Kidney tubule cell (primary cell): Measurements from ENCODE around the gene CAMK2B.

Experiments used
- DNase-seq: peaks from one replicate; pipeline ENCODE4 v3.0.0-alpha.2; 2018; ENCODE audit warnings: low spot score

Gene CAMK2B

DNA sequence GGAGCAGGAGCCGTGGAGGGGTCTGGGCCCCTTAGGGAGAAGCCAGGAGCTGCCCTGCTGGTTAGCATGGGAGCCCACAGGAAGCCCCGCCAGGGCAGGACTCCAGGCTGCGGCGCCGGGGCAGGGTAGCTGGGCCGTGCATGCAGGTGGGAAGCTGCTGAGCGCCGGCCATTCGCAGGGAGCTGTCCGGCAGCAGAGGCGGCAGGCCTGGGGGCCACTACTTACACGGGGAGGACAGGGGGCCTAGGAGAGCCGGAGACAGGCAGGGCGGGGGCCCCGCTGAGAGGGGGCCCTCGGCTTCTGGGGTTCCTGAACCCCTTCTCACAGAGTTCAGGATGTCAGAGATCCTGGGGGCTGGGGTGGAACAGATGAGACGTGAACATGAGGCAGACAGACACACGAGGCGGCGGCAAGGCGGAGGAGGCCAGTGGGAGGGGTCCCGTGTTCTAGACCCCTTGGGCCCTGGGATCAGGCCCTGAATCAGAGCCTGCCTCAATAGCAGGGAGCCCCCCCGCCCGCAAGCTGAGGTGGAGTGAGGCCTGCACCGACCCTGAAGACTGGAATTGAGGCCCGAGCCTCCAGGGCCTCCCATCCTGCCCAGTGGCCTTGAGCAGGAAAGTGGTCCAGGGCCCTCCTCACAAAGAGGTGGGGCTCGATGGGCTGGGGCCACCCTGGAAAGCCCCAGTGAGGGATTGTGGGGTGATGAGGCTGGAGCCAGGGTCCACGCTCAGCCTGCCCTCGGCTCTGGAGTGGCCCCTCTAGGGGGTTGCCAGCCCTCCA, 96.6 kb downstream of the CAMK2B start:
- DNase-seq = no peak

DNA sequence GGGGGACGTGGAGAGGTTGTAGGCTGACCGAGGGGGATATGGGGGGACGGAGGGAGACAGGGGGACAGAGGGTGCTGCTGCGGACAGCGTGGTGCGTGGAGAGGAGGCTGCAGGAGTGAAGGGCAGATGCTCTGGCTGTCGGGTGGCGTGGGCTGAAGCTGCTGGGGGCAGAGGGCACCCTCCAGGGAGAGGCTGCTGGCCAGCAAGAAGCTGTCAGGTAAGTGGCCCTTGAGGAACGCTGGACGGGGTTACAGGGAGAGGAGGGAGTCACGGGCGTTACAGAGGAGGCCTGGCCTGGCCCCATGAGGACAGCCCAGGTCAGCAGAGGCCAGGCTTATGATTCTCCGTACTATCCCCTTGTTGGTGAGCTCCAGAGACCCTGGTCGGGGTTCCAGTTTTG, 97.5 kb downstream of the CAMK2B start:
- DNase-seq = no peak

DNA sequence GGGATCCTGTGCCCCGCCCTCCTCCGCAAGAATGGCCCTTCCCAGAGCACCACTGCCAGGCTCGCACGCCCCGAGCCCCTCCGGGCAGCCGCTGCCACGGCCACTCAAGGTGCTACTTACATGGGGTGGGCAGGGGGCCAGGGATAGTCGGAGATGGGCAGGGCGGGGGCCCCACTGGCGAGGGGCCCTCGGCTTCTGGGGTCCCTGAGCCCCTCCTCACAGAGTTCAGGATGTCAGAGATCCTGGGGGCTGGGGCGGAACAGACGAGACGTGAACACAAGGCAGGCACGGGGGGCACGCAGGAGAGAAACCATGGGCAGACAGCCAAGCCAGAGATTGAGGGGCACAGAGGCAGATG, 99.0 kb downstream of the CAMK2B start:
- no peak for DNase-seq

DNA sequence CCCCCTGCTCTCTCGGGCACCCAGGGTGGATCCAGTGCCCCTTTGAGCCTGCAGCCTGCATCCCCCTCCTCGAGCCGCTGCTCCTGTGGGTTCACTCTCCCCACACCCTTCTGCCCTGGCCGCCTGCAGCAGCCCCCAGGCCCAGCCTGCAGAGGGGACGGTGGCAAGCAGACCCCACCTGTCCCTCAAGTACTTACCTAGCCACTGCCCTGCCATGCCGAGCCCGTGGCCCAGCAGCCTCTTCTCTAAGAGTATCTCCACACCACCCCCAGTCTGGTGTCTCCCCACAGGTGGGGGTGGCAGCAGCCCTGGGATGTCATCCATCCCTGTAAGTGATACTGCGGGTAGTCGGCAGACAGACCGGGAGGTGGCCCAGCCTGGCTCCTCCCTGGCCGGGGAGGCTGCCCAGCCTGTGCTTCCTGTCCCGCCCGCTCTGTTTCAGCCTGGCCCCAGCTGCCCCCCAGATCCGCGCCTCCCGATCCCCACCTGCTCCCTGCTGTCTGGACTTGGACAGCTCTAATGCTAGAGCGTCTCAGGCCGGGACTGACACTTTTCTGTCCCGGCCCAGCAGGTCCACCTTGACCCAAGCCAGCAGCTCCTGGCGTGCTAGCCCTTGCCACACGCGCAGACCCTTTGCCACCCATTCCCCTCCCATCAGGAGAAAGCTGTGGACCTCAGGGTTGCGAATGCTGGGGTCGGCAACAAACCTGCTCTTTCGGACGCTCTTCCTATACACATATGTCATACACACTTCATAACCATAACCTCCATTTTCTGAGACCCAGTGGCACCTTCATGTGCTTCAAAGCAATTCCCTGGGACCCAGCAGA, 99.6 kb downstream of the CAMK2B start:
- no peak for DNase-seq

DNA sequence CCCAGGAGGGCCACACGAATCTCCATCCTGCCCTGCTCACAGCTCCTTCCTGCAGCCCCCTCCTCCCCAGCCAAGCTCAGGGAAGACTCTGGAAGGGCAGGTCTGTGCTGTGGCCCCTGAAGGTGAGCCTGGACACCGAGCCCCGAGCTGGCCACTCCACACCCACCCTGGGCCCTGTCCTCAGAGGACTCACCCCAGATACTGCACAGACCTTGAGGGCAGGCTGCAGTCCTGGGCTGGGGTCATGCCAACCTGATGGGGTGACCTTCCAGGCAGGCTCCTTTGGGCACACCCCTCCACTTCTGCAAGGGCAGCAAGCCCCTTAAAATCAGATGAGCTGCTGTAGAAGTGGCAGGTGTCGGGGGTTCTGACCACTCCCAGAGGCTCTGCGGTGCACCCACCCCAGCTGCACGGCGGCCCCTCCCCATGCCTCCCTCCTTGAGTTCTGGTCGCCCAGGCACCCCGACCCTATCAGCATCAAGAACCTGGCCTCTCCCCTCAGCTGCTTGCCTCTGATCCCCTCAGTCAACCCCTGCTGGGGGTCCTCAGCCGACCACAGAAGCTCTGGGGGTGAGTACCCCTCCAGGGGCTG, 100.3 kb downstream of the CAMK2B start:
- no peak for DNase-seq

DNA sequence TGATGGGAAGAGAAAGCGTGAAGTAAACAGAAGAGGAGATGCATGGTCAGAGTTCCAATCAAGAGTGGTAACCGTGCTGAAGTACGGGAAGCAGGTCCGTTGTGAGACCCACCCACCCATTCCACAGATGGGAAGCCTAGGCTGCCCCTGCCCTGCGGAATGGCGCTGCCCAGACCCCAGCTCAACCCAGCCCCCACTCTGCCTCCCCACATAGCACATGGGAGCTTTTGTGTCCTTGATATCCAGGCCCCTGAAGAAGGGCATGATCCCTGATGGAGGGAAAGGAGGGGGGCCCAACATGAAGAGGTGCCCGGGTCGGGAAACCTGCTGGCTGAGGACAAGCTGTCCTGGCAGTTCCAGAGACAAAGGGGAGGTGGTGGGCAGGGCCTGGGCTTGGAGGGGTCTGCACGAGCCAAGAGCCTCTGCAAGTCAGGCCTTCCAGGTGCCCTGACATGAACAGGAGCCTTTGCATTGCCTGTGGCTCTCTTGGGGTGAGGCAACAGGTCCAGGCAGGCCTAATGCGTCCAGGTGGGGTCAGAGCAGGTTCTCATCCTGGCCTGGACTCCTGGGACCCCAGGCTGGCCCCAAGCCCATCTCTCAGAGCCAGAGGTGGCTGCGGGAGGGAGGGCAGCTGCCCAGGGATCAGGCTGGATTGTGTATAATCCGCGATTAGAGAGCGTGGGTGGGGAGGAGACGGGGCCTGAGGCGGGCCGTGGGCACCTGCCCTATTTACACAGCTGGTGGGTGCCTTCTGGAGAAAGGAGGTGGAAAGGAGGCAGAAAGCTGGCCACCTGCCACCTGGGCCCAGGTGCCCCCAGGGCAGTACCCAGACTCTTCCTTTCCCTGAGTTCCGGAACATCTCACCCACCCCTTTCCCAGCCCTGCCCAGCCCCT, 101.1 kb downstream of the CAMK2B start:
- no peak for DNase-seq

DNA sequence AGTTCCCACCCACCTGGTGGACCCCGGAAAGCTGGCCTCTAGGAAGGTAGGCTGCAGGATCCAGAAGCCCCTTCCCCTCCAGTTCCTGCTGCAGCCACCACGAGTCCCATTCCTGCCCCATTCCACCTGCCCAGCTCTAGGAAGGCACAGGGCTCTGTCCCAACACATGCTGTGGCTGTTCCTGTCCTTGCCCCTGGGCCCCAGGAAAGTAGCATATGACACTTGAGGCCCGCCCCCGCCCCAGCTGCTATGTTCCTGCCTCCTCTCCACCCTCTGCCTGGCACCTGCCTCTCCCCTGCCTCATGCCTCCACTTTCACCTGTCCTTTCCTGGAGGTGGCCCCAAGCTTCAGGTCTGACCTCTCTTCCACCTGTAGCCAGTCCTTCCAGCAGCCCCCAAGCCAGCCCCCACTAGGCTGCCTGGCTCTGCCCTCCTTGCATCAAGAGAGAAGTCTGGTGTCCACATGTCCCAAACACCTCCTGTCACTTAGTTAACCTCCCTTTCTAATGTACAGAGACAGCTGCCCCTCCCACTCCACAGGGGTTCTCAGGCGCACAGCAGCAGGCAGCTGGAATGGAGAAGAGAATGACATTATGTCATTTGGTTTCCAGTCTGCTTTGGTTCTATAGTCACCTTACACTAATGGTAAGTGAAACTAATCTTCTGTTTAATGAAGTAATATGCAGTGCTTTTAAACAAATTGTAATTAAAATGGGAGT, 101.9 kb downstream of the CAMK2B start:
- no peak for DNase-seq

DNA sequence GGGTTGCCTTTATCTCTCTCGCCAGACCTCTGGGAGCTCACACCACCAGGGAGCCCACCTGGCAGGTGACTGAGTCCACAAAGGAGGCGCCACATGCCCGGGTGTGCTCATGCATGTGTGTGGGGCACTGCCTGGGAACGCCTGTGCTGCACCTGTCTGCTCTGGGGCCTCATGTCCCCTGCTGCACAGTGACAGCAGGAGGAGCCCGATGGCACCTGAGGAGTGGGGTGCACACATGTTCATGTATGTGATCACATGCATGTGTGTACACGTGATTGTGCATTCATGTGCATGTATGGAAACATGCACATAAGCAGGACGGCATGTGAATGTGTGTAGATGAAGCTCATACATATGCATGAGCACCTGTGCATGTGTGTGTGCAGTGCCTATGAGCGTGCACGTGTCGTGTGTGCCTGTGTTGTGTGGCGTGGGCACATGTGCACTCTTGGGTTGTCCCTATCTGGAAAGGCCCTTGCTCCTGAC, 102.6 kb downstream of the CAMK2B start:
- no peak for DNase-seq

DNA sequence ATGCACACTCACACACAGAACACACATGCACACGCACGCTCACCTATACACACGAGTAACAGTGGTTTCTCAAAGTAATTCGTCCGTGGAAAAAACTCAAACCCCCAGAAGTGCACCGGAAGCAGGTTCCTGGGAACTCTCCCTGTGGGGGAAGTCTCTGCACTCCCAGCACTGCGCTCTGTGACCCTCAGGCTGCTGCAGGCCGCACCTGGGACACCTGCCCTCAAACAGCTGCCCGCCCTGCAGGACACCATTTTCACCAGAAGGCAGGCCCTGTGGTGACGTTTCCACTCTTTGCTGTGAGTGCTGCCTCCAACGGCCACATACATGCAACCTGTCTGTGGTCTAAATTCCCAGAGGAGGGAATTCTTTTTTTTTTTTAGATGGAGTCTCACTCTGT, 103.3 kb downstream of the CAMK2B start:
- DNase-seq = no peak

DNA sequence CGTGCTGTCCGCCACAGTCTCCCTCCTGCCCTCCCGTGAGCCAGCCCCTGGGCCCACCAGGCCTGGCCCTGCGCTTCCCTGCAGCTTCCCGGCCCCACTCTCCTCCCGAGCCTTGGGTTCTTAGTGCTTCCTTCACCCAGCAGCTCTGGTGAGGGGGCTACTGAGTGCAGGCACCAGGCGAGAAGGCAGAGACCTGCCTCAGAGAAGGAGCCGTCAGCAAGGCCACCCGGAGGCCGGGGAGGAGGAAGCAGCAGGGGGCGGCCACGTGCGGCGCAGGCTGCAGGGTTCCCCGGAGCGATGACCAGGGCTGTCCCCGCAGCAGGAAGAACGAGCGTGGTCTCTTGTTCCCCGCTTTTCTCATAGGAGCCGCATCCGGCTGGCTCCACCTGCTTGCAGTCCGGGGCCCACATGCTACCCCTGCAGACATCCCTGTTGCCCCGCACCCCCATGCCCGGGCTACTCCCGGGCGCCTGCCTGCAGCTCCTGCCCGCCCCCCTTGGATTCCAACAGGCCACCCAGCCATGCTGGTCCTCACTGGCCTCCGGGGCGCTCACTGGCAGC, 104.1 kb downstream of the CAMK2B start:
- peak; percentile 26 for DNase-seq

DNA sequence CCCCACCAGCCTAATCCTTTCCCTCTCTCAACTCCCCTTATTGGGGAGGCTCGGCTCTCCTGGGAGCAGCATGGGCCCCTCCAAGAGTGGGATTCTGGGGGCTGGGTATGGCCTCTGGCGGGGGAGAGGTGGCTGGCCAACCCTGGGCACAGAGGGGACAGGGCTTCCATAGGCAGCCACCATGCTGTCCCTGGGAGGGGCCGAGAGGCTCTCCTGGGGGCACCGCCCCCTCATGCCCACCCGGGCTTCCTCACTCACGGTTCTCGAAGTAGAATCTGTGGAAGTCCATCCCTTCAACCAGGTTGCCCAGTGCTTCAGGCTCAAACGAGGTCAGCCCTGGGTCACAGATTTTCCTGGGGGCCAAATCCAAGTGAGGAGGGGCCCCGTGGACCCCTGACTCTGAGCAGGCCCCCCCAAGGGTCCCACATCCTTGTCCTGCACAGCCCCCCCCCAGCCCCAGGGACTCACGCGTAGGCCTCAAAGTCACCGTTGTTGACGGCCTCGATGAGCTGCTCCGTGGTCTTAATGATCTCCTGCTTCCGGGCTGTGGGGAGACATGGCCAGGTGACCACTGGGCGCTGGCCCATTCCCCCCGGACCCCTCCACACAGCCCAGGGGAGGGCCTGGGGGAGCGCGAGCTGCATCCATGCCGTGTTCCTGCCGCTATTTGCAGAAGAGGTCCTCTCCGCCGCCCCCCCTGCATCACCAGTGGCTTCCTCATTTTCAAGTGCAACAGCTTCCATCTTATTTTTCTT, 104.9 kb downstream of the CAMK2B start:
- no peak for DNase-seq

DNA sequence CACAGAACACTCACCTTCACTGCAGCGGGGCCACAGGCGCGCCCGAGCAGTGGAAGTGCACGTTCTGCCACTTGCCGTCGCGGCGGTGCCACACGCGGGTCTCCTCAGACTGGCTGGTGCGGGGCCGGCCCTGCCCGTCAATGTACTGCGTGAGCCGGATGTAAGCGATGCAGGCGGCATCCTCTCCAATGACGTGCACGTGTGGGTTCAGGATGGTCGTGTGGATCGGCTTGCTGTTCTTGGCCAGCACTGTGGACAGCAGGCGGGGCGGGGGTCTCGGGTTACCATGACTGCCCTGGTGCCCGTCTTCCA, 105.4 kb downstream of the CAMK2B start:
- DNase-seq = no peak

DNA sequence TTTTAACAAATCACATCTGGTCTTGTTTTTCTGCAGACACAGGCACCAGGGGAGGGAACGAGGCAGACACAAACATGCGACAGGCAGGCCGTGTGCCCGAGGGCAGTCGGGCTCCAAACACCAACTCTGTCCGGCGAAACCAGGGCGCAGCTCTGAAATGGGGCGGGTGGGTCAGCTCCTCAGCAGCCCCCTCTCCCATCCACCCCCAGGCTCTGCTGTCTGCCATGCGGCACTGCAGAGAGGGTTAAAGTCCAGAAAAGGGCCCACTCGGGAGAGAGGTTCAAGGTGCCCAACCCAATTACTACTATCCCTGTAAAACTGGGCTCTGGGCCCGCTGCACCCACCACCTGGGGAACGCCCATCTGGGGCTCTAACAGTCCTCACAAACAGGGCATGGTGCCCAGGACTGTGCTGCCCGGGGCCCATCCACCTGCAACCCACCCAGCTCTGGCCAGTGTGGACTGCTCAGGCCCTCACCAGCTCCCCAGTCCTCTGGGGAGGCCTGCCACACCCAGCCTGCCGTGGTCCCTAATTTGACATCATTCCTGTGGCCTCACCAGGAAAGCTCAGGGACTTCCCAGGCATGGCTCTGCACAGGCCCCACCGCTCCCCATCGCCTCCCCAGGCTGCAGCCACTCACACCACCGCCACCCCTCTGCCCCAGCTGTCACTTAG, 105.9 kb downstream of the CAMK2B start:
- DNase-seq = no peak

DNA sequence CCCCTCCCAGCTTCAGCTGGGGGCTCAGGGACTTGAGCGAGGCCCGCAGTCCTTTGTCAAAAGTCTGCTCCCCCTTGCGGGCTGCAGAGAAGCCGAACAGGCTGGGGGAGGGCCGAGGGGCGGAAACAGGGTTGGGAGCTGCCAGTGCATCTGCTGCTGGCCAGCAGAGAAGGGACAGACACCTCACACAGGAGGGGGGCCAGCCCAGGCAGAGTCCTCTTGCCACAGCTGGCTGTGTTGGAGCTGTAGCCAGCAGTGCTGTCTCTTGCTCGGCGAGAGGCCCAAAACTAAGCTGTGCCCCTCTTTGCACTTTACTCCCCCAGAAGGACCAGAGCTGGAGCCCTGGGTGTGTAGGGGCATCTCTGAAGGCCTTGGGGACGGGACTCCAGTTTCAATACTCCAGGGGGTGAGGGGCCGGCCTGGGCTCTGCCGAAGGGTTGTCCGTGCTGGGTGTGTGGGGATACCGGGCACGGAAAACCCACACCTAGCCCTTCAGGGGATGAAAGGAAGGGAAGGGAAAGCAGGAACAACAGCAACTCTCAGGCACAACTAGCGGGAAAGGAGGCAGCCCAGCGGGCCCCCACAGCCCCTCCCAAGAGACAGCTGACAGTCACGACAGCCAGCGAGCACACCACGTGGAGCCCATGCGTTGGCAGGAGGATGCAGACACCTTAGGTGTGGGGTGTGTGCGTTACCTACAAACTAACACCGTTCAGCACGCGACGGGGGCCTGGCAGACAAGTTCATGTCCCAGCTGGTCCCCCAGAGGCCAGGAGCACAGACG, 106.8 kb downstream of the CAMK2B start:
- no peak for DNase-seq

DNA sequence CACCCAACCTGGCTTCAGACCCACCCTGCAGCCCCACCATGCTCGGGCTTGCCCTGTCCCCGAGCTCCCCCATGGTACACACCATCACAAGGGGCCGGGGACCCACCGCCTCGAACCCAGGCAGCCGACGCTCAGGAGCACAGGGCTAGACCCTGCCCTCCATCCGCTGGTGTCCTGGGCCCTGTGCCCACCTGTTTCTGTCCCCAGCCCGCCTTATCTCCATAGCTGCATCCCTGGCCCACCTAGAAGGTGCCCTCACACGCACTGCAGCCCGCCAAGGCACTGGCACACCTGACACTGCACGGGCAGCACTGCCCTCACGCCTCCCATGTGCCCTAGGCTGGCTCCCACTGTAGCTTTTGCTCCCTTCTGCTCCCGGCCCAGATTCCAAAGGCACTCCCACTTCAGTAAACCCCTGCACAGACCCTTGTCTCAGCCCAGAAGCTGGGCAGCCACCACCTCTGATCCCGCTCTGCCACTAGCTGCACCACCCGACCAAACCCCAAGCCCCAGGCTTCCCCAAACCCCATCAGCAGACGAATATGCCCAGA, 107.5 kb downstream of the CAMK2B start:
- no peak for DNase-seq

DNA sequence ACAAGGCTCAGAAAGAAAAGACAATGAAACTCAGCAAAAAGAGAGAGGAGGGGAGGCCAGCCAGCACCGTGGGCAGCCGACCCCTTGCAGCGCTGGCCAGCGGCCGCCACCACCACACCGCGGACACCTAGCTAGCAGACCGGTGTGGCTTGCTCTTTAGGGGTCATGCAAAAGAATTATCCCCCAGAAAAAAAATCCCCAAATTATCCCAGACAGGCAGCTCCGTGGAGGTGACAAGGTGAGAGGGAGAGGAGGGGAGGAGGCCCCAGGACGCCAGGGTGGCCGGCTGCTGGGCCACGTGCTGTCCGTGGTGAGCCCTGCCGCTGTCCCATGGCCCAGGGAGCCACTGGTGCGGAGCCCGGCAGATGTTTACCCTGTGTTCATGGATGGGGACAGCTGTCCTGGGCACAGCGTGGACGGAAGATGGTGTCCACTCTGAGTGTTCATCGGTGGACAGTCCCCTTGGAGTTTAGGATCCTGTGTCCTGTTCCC, 108.1 kb downstream of the CAMK2B start:
- no peak for DNase-seq

DNA sequence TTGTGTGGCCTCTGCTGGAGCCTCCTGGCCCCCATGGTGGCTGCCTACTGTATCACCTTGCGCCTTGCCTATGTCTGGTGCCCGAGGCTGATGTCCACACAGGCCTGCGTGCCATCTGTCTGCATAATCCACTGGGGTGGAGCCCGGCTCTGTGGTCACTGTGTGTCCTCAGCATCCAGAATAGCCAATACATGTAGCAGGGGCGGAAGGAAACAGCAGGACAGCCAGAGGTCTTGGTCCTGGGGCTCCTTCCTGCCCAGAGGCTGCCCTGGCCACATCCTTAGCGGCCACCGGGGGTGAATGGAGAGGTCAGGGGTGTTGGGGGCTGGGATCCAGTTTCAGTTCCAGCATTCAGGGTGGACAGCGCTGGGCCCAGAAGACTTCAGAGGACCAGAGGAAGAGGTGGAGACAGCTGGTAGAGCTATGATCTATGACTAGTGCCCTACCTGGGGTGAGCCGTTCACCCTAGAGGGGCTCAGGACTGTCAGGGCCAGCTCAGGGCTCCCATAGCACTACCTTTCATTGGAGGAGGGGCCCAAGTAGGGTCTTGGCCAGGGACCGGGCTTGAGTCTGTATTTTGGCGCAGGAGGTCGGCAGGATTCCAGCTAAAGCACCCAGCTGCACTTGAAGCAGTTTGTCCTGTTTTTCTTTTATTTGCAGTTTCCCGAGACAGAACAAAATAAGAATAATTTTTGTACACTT, 108.7 kb downstream of the CAMK2B start:
- DNase-seq = no peak

DNA sequence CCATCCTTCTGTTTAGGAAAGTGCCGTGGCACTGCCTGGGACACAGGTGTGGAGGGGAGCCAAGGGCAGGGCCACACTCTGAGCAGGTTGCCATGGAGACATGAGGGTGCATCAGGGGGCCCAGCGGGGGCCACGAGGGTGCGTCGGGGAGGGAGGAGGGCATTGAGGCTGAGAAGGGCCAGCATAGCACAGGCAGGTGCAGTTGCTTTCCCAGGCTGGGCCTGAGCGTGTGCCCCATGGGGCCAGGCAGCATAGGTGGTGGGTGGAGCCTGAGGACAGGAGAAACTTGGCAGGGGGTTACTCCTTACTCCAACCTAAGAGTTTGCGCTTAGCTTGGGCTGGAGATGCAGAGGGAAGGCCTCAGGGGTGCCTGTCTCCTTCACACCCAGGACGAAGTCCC, 109.4 kb downstream of the CAMK2B start:
- DNase-seq = no peak
